ENCODE results near the gene ZFYVE9.
"Not testable (repeated sequence)": the region's sequence is repeated elsewhere in the genome, so short reads cannot be mapped to it uniquely, and the experiment has no call there.

ZFYVE9 gene

GRCh38 chr1:52192436-52192835 lies 50.5 kb downstream of the ZFYVE9 start:
- no peak for DNase-seq

GRCh38 chr1:52193985-52194384 lies 52.1 kb downstream of the ZFYVE9 start:
- no peak for DNase-seq

- DNase-seq: no peak
Measured at GRCh38 chr1:52195161-52195560, 53.3 kb downstream of the ZFYVE9 start.

- peak; percentile 73 for DNase-seq
Measured at GRCh38 chr1:52203935-52204625, 62.2 kb downstream of the ZFYVE9 start.

GRCh38 chr1:52204696-52205095 lies 62.8 kb downstream of the ZFYVE9 start:
- DNase-seq: no peak

GRCh38 chr1:52206686-52207085 lies 64.8 kb downstream of the ZFYVE9 start:
- not testable (repeated sequence) for DNase-seq

GRCh38 chr1:52209429-52209828 lies 67.5 kb downstream of the ZFYVE9 start:
- no peak for DNase-seq

GRCh38 chr1:52210044-52210443 lies 68.2 kb downstream of the ZFYVE9 start:
- no peak for DNase-seq

- no peak for DNase-seq
Measured at GRCh38 chr1:52216907-52217458, 75.1 kb downstream of the ZFYVE9 start.

GRCh38 chr1:52225174-52225573 lies 83.3 kb downstream of the ZFYVE9 start:
- no peak for DNase-seq

- DNase-seq: no peak
Measured at GRCh38 chr1:52229494-52229893, 87.6 kb downstream of the ZFYVE9 start.

- DNase-seq: no peak
Measured at GRCh38 chr1:52233463-52233862, 91.6 kb downstream of the ZFYVE9 start.

GRCh38 chr1:52234014-52234413 lies 92.1 kb downstream of the ZFYVE9 start:
- no peak for DNase-seq

- no peak for DNase-seq
Measured at GRCh38 chr1:52234708-52235107, 92.8 kb downstream of the ZFYVE9 start.

GRCh38 chr1:52235646-52236045 lies 93.8 kb downstream of the ZFYVE9 start:
- DNase-seq: no peak

GRCh38 chr1:52237430-52237829 lies 95.5 kb downstream of the ZFYVE9 start:
- peak; percentile 18 for DNase-seq

- DNase-seq: no peak
Measured at GRCh38 chr1:52238474-52238873, 96.6 kb downstream of the ZFYVE9 start.

GRCh38 chr1:52238887-52239707 lies 97.2 kb downstream of the ZFYVE9 start:
- DNase-seq: peak; percentile 12

- peak; percentile 69 for DNase-seq
Measured at GRCh38 chr1:52239708-52240001, 97.8 kb downstream of the ZFYVE9 start.

GRCh38 chr1:52240592-52241210 lies 98.8 kb downstream of the ZFYVE9 start:
- peak; percentile 5 for DNase-seq

GRCh38 chr1:52243221-52243987 lies 101.5 kb downstream of the ZFYVE9 start:
- no peak for DNase-seq

GRCh38 chr1:52249831-52250230 lies 107.9 kb downstream of the ZFYVE9 start:
- no peak for DNase-seq

- no peak for DNase-seq
Measured at GRCh38 chr1:52253421-52253820, 111.5 kb downstream of the ZFYVE9 start.
